Bone marrow (tissue), 2 donors: Measurements from ENCODE around the gene CKAP4.
A peak's percentile ranks its signal among the peaks of the same experiment; 100 is the strongest.

Experiments used
- DNase-seq, 2 donors: peaks; one replicate each; lab custom pipeline; 2025; lab: John Stamatoyannopoulos, UW

The CKAP4 gene

DNA sequence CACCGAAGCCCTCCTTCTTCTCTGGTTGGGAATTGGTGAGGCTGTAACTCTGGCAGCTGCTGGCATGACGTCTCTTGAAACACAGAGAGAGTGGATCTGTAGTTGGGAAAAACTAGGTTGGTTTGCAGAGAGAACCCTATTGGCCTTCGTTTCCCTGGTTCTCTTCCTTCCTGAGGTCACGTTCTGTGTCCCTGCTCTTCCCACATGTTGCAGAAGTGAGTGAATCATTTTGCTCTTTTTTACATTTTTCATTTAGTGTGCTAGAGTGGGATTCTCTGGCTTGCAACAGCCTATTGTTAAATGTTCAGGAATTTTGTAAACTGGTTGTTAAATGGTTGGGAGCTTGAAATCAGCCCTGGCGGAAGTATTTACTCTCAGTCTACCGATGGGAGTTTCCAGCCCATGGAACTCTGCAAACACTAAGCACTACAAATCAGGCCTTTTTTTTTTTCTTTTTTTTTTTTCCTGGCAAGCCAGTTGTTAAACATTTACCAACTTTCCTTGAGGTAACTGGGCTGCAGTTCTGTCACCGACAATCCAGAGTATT is 26.8 kb upstream of the CKAP4 start:
- DNase-seq, result no peak

DNA sequence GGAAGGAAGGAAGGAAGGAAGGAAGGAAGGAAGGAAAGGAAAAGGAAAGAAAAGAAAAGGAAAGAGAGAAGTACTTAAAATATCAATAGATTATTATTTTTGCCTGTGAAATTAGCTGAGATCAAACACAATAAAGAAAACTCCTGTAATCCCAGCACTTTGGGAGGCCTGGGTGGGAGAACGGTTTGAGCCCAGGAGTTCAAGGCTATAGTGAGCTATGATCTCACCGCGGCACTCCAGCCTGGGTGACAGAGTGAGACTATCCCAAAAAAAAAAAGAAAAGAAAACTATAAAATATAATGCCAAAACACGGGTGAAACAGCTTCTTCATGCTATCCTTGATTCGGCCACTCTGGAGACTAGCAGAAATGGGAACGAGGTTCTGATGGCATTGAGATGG is 26.2 kb upstream of the CKAP4 start:
- no peak for DNase-seq

DNA sequence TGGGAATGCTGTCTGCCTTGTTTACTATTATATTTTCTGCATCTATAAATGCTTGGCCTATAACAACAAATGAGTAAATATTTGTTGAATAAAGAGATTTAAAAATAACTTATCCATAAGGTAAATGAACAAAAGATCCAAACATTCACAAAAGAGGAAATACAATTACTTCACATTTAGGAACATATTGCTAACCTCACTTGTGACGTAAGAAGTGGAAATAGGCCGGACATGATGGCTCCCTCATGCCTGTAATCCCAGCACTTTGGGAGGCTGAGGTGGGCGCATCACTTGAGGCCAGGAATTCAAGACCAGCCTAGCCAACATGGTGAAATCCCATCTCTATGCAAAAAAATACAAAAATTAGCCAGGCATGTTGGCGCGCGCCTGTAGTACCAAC is 25.7 kb upstream of the CKAP4 start:
- no peak for DNase-seq

DNA sequence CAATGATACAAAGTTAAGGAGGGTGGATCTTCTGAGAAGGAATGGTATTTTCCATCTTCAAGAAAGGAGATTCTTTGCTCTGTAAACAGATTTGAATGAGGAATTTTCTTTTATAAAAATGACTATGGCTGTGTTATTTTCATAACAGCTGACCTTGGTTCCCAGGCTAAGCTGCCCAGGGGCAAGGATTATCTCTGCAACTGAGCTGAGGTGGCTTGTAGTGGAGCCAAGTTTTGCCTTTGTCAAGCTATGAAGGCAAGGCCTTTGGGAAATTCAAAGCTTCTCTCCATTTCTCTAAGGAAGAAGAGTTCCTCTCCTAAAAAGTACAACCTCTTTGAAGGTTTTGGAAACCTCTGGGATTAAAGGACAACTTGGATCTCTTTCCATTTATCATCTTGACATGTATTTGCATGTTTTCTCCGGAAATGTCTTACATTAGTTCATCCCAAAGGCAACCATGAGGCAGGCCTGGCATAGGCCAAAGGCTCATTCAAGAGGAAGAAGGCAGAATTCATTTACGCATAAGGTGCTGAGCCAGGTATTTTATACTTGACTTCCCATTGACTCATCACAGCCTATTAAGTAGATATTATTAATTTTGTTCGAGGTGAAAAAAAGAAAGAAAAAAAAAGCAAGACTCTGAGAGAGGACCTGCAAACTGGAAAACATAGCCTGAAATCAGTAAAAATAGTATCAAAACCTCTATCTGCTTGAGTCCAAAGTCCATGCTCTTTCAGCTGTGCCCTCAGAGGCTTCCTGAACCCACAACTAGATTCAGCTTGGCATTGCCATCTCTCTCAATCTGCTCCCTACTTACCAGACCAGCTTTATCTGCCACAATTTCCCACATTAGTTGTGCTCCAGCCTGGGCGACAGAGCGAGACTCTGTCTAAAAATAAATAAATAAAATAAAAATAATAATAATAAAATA is 24.0 kb upstream of the CKAP4 start:
- DNase-seq, result no peak

DNA sequence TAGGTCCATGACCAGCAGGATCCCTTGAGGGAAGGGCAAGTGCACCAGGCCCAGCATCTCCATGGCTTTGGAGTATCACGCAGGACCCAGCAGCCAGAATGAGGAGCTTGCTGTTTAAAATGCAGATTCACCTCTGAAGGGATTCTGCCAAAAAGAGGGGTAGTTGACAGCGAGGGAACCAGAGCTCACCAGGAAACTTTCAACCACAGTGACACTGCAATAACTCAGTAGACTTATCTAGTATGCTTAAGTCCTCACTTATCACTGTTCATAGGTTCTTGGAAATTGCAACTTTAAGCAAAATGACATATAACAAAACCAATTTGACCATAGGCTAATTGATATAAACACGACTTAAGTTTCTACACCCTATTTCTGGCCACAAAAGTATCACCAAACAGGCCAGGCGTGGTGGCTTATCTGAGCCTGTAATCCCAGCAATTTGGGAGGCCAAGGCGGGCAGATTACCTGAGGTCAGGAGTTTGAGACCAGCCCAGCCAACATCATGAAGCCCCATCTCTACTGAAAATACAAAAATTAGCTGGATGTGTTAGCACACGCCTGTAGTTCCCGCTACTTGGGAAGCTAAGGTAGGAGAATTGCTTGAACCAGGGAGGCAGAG is 21.4 kb upstream of the CKAP4 start:
- no peak for DNase-seq

DNA sequence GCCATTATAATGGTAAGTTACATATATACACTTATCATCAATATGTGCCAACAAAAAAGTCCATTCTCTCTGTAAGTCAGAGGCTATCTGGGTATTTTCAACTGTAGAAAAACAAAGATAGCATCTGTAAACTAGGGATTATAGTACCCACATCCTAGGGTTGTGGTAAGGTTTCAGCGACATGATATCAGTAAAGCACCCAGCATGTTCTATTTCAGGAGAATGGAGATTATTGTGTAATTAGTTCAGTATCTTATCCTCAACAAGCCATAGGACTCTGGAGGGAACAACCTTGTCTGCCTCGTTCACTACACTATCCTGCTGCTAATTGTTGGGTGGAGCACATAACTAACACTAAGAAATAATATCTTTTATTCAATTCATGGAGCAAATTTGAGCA is 19.7 kb upstream of the CKAP4 start:
- DNase-seq, result no peak

DNA sequence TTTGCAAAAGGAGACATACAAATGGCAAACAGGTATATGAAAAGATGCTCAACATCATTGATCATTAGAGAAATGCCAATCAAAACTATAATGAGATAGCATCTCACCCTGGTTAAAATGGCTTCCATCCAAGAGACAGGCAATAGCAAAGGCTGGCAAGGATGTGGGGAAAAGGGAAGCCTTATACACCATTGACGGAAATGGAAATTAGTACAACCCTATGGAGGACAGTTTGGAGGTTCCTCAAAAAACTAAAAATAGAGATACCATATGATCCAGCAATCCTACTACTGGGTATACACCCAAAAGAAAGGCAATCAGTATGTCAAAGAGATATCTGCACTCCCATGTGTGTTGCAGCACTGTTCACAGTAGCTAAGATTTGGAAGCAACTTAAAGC is 17.3 kb upstream of the CKAP4 start:
- DNase-seq, result no peak

DNA sequence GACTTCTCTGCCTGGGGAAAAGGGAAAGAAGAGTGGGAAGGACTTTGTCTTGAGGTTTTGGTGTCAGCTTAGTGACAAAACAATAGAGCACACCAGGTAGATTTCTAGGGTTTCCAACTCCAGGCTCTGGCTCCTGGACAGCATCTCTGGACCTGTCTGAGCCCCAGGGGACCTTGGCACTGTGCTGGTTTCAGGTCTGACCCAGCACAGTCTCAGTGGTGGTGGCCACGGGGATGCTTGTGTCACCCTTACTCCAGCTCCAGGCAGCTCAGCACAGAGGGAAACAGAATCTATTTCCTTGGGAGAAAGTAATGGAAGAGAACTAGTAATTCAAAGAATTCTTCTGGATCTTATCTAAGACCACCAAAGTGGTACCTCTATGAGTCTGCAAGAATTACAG is 11.1 kb upstream of the CKAP4 start:
- no peak for DNase-seq

DNA sequence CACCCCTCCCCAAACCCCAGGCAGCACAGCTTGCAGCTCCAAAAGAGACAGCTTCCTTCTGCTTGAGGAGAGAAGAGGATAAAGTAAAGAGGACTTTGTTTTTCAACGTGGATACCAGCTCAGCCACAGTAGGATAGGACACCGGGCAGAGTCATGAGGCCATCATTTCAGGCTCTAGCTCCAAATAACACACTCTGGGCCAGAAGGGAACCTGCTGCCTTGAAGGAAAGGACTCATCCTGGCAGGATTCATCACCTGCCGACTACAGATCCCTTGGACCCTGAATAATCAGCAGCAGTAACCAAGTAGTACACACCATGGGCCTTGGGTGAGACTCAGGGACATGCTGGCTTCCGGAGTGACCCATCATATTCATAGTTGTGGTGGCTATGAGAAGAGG is 10.4 kb upstream of the CKAP4 start:
- no peak for DNase-seq

DNA sequence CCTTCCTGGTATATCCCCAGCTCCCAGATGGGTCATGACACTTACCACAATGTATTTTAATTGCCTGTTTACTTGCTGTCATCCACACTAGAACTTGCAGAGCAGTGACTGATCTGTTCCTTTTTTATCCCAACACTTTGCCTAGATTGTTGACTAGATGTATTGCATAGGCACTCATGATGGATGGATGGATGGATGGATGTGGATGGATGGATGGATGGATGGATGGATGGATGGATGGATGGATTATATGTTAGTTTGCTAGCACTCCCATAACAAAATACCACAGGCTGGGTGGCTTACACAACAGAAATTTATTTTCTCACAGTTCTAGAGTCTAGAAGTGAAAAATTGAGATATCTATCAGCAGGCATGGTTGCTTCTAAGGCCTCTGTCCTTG is 8.7 kb upstream of the CKAP4 start:
- DNase-seq, result no peak

DNA sequence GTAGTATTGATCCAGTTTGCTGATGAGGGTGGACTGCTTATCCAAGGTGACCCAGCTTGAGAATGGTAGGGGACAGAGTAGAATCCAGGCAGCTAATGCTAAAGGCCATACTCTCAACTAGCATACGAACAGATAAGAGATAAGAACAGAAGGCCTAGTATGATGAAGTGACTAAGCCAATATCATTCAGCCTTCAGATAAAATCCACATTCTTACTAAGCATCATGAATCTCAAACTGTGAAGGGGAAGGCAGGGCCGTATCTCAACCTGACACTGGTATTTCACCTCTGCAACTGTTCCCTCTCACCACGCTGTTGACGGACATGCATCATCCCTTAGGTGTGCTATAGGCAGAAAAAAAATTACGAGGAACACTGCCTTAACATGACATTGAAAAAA is 8.1 kb upstream of the CKAP4 start:
- DNase-seq, result no peak

DNA sequence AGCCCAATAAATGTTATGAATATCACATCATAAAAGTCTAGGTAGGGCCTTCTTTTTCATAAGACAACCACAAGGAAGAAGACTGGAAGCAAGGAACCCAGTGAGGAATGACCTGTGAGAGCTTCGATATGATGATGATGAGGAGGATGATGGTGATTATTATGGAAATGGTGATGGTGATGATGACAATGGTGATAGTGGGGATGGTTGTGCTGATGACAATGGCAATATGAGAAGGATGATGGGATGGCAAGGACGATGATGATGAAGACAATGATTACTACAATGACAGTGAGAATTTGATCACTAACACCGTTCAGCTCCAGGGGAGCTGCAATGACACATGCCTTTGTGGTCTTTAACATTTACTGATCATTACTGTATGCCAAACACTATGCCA is 7.7 kb upstream of the CKAP4 start:
- DNase-seq, result no peak

DNA sequence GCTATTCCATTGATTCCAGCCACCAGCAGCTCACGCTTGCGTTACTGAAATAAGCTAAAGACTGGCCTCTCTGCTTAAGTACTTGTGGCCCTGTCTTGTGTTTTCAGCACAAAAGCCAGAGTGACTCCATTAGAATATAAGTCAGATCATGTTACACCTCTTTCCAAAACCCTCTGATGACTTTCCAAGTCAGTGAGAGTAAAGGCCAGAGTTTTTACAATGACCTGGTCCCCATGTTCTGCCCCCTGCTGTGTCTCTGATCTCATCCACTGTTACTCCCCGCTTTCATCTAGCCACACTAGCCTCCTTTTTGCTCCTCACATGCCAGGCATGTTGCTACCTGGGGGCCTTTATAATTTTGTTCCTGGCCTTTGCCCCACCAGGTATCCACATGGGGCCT is 6.9 kb upstream of the CKAP4 start:
- no peak for DNase-seq

DNA sequence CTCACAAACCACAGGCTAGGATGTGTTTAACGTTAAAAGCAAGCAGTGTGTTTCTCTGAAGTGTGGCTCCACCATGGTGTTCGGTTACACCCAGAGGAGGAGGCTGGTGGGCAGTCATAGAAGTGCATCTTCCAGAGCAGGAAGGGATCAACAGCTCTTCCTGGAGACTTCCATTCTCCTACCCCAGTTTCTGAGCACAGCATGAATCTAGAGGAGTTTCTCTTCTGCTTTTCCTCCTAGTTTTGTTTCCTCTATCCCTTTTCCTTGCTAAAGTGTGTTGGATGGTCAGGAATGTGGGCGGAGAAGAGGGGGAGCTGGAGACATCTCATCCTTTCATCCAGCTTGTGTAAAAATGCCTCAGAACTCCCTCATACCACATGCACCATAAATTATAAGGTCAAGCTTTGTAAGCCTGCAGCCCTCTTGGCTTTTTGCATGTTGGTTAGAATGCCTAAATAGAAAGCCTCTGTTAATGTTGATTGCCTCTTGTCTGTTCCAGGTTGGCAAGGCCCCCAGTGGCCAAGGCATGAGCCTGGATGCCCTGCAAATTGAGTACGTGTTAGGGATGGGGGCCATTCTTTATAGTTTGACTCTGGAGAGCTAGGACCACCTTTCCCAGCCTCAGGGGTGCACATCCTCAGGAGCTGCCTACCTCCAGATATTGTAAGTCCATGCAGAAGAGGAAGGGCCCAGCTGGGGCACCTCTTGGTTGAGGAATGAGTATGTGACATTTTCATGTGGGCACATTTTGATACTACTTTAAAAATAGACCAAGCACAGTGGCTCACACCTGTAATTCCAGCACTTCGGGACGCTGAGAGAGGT is 4.0 kb upstream of the CKAP4 start:
- no peak for DNase-seq

DNA sequence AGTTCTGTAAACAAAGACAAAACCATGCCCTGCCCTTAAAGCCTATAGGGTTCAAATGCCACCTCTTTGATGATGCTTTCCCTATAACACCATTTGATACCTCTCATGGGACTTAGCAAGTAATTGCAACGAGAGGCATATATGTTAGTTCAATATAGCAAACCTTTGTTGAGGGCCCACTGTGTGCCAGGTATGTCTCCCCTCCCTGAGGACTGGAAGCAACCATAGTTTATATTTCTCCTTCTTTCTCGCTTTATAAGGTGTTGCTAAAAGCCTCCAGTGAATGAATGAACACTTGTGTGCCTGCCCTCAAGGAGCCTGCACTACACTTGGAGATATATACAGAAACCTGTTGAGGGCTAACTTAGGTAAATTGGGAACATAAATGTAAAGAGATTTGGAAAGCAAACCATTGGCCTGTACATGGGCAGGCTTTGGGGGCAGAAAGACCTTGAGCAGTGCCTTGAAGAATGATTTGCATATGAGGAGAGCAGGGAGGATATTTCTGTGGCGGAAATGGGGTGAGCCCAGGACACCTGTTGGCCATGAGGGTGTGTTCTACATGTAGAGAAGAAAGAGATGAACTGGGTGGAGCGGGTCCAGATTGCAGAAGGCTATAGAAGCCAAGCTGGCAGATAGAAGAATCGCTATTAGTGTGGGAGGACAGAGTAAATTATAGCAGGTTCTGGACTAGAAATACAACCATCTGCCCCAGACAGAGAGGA is 1.8 kb upstream of the CKAP4 start:
- no peak for DNase-seq

DNA sequence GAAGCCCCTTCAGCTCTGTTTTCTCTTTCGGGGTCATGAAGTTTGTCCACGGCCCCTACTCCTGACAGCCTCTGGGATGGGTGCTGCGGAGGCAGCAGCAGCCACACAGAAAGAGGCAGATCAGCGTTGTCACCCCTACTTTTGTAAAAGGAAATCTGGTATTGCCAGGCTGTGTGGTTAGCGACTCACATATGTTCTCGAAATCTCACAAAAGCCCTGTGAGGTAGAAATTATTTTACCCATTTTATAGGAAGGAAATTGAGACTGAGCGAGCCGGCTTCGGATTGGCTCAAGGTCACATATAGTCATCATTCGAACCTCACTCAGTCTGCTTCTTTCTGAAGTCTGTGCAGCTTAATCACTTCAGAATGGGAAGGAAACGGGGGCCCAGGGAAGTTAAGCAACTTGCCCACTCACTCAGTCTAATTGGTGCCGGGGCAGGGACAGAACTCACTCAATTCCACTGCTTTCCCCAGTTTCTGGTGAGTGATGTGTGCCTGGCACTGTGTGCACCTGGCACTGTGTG is 1.1 kb upstream of the CKAP4 start:
- DNase-seq, result peak; percentile 31 to 63

DNA sequence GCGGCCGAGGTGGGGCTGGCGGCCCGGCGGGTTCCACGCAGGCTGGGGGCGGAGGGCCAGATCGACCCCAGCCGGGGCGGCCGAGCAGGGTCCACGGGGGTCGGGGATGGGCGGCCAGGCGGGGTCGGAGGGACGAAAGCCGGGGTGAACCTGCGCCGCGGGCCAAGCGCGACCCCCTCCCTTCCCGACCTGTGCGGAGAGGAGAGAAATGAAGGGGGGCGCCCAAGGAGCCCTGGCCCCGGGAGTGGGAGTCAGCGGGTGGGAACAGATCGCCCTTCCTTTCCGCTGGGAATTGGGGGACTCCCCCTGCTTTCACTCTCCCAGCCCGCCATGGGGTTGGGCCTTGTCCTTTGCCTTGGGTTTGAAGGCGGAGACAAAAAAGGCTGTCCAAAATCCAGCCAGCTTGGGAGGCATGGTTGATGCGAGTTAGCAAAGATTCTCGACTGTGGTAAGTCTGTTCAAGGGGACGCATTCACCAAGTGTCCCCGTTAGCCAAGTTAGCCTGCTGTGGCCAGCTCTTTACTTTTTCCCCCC is 559 bp upstream of the CKAP4 start:
- no peak for DNase-seq

DNA sequence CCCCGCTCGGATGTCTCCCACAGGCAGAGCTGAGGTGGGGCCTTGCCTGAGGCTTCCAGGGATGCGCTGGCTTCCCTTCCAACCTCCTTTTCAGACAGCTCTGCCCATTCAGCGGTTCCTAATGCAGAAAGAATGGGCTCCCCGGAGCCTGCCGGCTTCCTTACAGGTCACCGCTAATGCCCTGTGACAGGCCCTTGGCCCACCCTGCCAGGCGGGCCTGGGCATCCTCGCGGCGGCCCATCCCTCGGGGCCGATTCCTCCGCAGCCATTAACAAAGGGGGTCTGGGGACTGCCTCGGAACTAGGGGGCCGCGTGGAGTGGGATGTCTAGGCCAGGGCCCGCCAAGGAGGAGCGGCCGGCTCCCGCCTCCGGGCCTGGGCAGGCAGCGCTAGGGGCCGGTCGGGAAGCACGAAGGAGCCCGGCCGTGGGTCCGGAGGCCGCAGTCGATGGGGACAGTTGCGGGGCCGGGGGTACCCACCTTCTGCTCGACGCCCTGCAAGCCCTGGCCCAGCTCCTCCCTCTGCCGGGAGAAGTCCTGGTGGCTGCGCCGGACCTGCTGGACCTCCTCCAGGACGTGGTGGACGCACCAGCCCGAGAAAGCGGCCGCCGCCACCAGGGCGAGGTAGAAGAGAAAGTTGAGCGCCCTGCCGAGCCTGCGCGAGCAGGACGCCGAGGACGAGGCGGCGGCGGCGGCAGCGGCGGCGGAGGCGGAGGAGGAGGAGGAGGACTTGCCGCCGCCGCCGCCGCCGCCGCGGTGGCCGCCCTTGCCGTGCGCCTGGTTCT is 738 bp downstream of the CKAP4 start:
- peak in 1 of 2 donors; percentile 24 for DNase-seq

DNA sequence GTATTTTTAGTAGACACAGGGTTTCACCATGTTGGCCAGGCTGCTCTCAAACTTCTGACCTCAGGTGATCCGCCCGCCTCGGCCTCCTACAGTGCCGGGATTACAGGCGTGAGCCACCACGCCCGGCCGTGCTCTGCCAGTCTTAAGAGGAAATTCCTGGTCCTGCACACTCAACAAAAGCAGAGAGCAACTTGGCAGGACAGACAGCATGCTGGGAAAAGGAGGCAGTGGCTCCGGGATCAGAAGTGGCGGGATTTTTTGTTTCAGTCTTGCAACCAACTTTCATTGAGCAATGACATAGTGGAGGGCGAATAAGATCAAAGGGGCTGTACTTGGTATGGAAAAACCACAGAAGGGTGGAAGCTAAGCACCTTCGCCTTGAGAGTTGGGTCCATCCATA is 2.1 kb downstream of the CKAP4 start:
- no peak for DNase-seq

DNA sequence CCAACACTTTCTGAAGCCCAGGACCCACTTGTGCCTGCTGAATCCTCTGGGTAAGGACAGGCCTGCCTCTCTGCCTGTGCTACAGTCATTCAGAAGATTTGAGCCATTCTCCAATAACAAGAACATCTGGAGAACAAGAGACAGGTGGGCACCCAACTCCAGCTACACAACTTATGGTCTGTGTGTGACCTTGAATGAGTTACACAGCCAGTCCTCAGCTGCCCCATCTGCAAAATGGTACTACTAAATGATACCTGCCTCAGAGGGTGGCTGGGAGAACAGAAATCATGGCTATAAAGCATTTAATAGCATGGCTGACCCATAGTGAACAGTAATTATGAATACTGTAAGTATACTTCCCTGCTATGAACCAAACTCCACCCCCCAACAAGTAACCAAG is 4.2 kb downstream of the CKAP4 start:
- no peak for DNase-seq

DNA sequence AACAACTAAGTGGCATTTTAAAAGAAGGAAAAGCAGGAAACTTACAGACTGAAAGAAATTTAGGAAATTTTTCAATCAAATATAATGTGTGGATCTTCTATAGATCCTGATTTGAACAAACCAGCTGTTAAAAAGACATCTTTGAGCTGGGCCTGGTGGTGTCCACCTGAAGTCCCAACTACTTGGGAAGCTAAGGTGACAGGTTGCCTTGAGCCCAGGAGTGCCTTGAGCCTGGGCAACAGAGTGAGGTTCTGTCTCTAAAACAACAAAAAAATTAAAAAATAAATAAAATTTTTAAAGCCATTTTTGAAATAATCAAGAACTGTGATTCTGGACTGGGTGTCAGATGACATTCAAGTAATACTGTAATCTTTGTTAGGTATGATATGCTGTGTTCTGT is 7.0 kb downstream of the CKAP4 start:
- no peak for DNase-seq
